RPMI8226 (cell line): Measurements from ENCODE around the gene DKKL1.
A peak's percentile ranks its signal among the peaks of the same experiment; 100 is the strongest.

ENCODE experiments used
- DNase-seq: peaks from one replicate; pipeline ENCODE4 v3.0.0-alpha.2; 2015

DKKL1 gene

GRCh38 chr19:49338691-49339300 is 24.9 kb upstream of the DKKL1 start:
- no peak for DNase-seq

- no peak for DNase-seq
Observed at GRCh38 chr19:49339301-49340068, 24.2 kb upstream of the DKKL1 start.

GRCh38 chr19:49340069-49340864 is 23.4 kb upstream of the DKKL1 start:
- DNase-seq = no peak

- DNase-seq = no peak
Observed at GRCh38 chr19:49340865-49341718, 22.6 kb upstream of the DKKL1 start.

GRCh38 chr19:49342291-49342721 is 21.4 kb upstream of the DKKL1 start:
- DNase-seq = no peak

- DNase-seq = no peak
Observed at GRCh38 chr19:49343123-49343522, 20.6 kb upstream of the DKKL1 start.

GRCh38 chr19:49344505-49345423 is 18.9 kb upstream of the DKKL1 start:
- DNase-seq = no peak

GRCh38 chr19:49347191-49347590 is 16.5 kb upstream of the DKKL1 start:
- no peak for DNase-seq

- DNase-seq = peak; percentile 21
Observed at GRCh38 chr19:49347835-49348234, 15.8 kb upstream of the DKKL1 start.

- DNase-seq = no peak
Observed at GRCh38 chr19:49348305-49349189, 15.1 kb upstream of the DKKL1 start.

GRCh38 chr19:49349567-49349966 is 14.1 kb upstream of the DKKL1 start:
- no peak for DNase-seq

- peak; percentile 20 for DNase-seq
Observed at GRCh38 chr19:49355909-49356353, 7.7 kb upstream of the DKKL1 start.

GRCh38 chr19:49356382-49356781 is 7.3 kb upstream of the DKKL1 start:
- no peak for DNase-seq

- DNase-seq = no peak
Observed at GRCh38 chr19:49357186-49357585, 6.5 kb upstream of the DKKL1 start.

GRCh38 chr19:49359851-49360820 is 3.5 kb upstream of the DKKL1 start:
- no peak for DNase-seq

GRCh38 chr19:49361438-49362047 is 2.1 kb upstream of the DKKL1 start:
- no peak for DNase-seq

GRCh38 chr19:49362048-49362928 is 1.4 kb upstream of the DKKL1 start, which contains the start of gene TEAD2:
Gene TEAD2, minus strand, starts transcription at chr19:49362416. Its CDS starts 2,341 bp downstream, at chr19:49360075.
- peak; percentile 8 for DNase-seq

GRCh38 chr19:49362929-49363267 is 779 bp upstream of the DKKL1 start:
- DNase-seq = no peak
